Measurements from ENCODE around the gene NCBP2L. TPM values are rescaled to one million over a fixed set of nuclear protein-coding genes. Genes with fewer than 3 reads are reported as not detected.
A peak's percentile ranks its signal among the peaks of the same experiment; 100 is the strongest.
"Not testable (repeated sequence)": the region's sequence is repeated elsewhere in the genome, so short reads cannot be mapped to it uniquely, and the experiment has no call there.

NCBP2L gene
- total RNA-seq, 2 experiments from 2014 or later = not detected

DNA sequence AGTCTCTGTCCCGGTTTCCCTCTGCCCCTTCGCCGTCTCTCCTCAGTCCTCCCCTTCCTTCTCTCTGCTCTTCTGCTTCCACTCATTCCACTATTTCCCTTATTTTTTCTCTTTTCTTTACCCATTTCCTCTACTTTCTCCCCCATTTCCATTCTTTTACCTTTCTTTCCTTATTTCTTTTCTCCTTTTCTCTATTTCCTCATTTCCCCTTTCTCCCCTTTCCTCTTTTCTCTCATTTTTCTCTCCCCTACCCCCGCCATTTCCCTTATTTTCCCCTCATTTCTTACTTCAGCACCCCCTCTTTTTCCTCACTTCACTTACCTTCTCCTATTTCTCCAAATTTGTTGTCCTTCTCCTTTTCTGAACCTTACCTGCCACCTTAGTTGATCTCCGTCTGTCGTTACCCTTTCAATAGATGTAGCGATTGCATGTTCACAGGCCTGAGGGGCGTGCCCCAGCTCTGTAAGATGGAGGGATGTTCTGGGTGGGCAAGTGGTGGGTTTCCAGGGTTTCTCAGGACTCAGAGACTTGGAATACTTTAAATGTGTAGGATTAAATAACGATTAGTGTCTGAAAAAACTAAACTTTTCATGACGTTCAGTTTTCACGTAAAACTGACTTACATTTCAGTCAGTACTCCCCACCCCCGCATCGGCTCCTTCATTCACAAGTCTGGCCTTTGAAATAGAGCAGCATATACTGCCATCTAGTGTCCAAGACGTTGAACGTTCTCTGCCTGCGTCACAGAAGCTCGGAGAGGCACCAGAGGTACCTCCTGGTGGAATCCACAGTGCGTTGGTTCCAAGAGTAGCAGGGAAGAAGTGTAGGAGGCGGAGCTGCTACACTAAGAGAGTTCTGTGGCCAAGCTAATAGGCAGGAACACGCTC is 641 bp upstream of the NCBP2L start:
- H3K9me3 Mint-ChIP-seq (ENCODE audit: low read depth) = no peaks in the 10 kb centered on the region
- peaks cover 7% of the 10 kb centered on the region for H3K4me1 Mint-ChIP-seq
- H3K4me3 Mint-ChIP-seq = peak overlapping the region; percentile 78
- H3K27ac Mint-ChIP-seq = peak overlapping the region; percentile 52
- CTCF ChIA-PET = interaction anchor here (0.7 to 8.2 kb wide), 24 partner anchors 10 to 238 kb away, joined by 3 to 148 read pairs (median 4); partner anchors contain the start of gene PRPS1
- peak; percentile 82 for ATAC-seq
- H3K36me3 Mint-ChIP-seq = no peaks in the 10 kb centered on the region
- H3K27me3 Mint-ChIP-seq = peaks cover 3% of the 10 kb centered on the region
- peak; percentile 81 for DNase-seq

DNA sequence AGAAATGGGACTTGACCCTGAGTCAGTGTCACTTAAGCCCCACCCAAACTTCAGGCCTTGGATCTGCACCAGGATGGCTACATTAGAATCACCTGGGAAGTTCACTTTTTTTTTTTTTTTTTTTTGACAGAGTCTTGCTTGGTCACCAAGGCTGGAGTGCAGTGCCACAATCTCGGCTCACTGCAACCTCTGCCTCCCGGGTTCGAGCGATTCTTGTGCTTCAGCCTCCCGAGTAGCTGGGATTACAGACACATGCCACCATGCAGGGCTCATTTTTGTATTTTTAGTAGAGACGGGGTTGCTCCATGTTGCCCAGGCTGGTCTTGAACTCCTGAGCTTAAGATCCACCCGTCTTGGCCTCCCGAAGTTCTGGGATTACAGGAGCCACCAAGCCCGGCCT is 3.0 kb downstream of the NCBP2L start:
- Mint-ChIP-seq H3K9me3 (ENCODE audit: low read depth) (no peaks in the 10 kb centered on the region), H3K27ac (no peak overlapping the region), H3K27me3 (peaks cover 5% of the 10 kb centered on the region), H3K4me1 (peaks cover 7% of the 10 kb centered on the region), H3K36me3 (no peaks in the 10 kb centered on the region), H3K4me3 (no peak overlapping the region)
- CTCF ChIA-PET = interaction anchor here (1.0 to 8.2 kb wide), 2 partner anchors 125 to 329 kb away, joined by 4 to 148 read pairs; no protein-coding TSS in a partner anchor
- ATAC-seq (no peak), DNase-seq (no peak)

DNA sequence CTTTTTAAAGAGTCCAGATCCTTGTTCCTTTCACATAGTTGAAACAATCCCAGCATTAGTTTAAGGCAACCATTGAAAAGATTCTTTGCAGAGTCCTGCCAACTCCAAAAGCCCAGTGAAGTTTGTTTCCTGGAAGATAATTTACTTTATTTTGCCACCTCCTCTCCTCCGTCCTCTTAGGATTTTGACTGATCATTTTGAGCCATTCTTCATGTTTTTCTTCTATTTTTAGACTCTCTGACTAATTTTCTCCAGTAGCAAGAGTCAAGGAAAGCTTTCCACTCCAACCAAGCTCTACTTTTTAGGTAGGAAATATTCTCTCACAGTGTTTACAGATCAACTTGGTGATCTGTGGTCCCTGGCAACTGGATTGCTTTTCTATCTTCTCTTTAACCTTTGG is 10.3 kb downstream of the NCBP2L start:
- Mint-ChIP-seq H3K27me3 (peaks cover 12% of the 10 kb centered on the region), H3K36me3 (no peaks in the 10 kb centered on the region), H3K4me3 (no peak overlapping the region), H3K4me1 (no peaks in the 10 kb centered on the region), H3K9me3 (ENCODE audit: low read depth) (no peaks in the 10 kb centered on the region), H3K27ac (no peak overlapping the region)
- ATAC-seq (no peak), DNase-seq (no peak)
- CTCF ChIA-PET = interaction anchor here (1.0 kb wide), 1 partner anchor 11 kb away, joined by 5 read pairs; the partner anchor contains the start of gene NCBP2L

- ATAC-seq = no peak
- no peaks in the 10 kb centered on the region for H3K36me3 Mint-ChIP-seq
These were observed 26.9 kb downstream of the NCBP2L start for GRCh38 chrX:107804427-107804826.

GRCh38 chrX:107805179-107805578 is 27.6 kb downstream of the NCBP2L start:
- Mint-ChIP-seq H3K36me3 (no peaks in the 10 kb centered on the region), H3K27ac (no peak overlapping the region), H3K9me3 (ENCODE audit: low read depth) (no peaks in the 10 kb centered on the region), H3K27me3 (peaks cover 7% of the 10 kb centered on the region), H3K4me3 (no peak overlapping the region), H3K4me1 (no peaks in the 10 kb centered on the region)
- ATAC-seq = no peak
- no peak for DNase-seq
- CTCF ChIA-PET = no interaction called here

More at GRCh38 chrX:107804427-107804826, 26.9 kb downstream of the NCBP2L start:
- DNase-seq = no peak
- no peaks in the 10 kb centered on the region for H3K9me3 Mint-ChIP-seq (ENCODE audit: low read depth)
- H3K27ac Mint-ChIP-seq = no peak overlapping the region
- H3K4me3 Mint-ChIP-seq = no peak overlapping the region
- H3K27me3 Mint-ChIP-seq = peaks cover 7% of the 10 kb centered on the region
- H3K4me1 Mint-ChIP-seq = no peaks in the 10 kb centered on the region
- CTCF ChIA-PET = no interaction called here

DNA sequence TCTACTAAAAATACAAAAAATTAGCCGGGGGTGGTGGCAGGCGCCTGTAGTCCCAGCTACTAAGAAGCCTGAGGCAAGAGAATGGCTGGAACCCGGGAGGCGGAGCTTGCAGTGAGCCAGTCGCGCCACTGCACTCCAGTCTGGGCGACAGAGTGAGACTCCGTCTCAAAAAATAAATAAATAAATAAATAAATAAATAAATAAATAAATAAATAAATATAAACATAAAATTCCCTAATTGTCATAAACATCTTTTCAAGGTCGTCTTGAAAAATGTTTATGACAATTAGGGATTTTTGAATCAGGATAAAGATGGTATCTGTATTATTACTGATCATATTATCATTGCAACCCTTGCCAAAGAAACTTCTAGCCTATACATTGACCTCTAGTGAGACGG is 32.5 kb downstream of the NCBP2L start:
- H3K4me3 Mint-ChIP-seq; DNase-seq; ATAC-seq; H3K36me3 Mint-ChIP-seq; H3K9me3 Mint-ChIP-seq (ENCODE audit: low read depth); H3K4me1 Mint-ChIP-seq; CTCF ChIA-PET; H3K27me3 Mint-ChIP-seq; H3K27ac Mint-ChIP-seq: not testable (repeated sequence)

DNA sequence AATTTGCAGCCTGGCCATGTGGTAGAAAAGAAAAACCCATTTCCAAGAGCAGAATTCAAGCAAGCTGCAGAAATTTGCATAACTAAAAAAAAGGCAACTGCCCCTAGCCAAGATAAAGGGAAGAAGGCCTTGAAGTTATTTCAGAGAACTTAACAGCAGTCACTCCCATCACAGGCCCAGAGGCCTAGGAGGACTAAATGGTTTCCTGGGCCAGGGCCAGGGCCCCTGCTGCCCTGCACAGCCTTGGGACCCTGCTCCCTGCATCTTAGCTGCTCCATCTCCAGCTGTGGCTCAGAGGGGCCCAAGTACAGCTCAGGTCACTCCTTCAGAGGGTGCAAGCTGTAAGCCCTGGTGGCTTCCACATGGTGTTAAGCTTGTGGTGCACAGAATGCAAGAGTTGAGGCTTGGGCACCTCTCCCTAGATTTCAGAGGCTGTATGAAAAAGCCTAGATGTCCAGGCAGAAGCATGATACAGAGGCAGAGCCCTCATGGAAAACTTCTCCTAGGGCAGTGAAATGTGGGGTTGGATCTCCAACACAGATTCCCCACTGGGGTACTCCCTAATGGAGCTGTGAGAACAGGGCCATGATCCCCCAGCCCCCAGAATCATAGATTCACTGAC is 41.5 kb downstream of the NCBP2L start:
- Mint-ChIP-seq H3K4me3 (no peak overlapping the region), H3K9me3 (ENCODE audit: low read depth) (peaks cover 5% of the 10 kb centered on the region), H3K27me3 (no peaks in the 10 kb centered on the region), H3K36me3 (peaks cover 2% of the 10 kb centered on the region), H3K4me1 (peaks cover 3% of the 10 kb centered on the region), H3K27ac (no peak overlapping the region)
- DNase-seq = no peak
- ATAC-seq = no peak
- CTCF ChIA-PET = no interaction called here

GRCh38 chrX:107823042-107823441 is 45.5 kb downstream of the NCBP2L start:
- Mint-ChIP-seq H3K4me1 (peaks cover 20% of the 10 kb centered on the region), H3K36me3 (peaks cover 2% of the 10 kb centered on the region), H3K9me3 (ENCODE audit: low read depth) (peaks cover 5% of the 10 kb centered on the region), H3K27me3 (peaks cover 3% of the 10 kb centered on the region), H3K27ac (no peak overlapping the region), H3K4me3 (no peak overlapping the region)
- ATAC-seq (no peak), DNase-seq (no peak)
- CTCF ChIA-PET = no interaction called here

- Mint-ChIP-seq H3K27me3 (peaks cover 3% of the 10 kb centered on the region), H3K4me3 (no peak overlapping the region), H3K4me1 (peaks cover 20% of the 10 kb centered on the region), H3K27ac (no peak overlapping the region), H3K9me3 (ENCODE audit: low read depth) (peaks cover 5% of the 10 kb centered on the region), H3K36me3 (peaks cover 2% of the 10 kb centered on the region)
- ATAC-seq (no peak), DNase-seq (no peak)
- CTCF ChIA-PET = no interaction called here
These were observed 45.9 kb downstream of the NCBP2L start for GRCh38 chrX:107823456-107823855.

DNA sequence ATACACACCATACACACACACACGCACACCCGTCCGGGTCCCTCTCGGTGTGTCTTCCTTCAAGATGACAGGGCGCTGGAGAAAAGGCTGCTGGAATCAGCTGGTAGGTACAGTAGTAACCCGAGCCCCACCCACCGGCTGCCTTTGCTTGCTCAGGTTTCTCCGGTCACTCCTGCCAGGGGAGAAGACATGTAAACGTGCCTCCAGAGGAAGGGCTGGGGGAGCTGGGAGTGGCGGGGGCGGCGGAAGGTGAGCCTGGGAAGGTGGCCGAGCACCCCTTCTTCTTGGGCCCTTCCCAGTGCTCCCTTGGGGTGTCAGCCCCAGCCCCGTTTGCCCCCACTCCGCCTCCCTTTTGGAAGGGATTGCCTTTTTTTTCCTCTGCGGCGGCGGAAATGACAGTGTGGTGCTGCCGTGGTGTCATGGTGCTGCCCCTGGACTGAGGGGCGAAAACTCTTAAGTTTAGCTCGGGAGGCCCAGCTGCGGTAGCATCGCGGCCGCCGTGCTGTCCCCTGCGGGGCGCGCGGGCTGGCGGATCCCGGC is 48.2 kb downstream of the NCBP2L start, which contains the start of gene MID2:
Gene MID2 (plus strand): TSS at position 169 of the 540 bp plus-strand sequence. CDS start 561 bp downstream, outside the sequence.
- DNase-seq (peak; percentile 61), ATAC-seq (peak; percentile 58)
- no peaks in the 10 kb centered on the region for H3K9me3 Mint-ChIP-seq (ENCODE audit: low read depth)
- H3K27me3 Mint-ChIP-seq = peaks cover 3% of the 10 kb centered on the region
- H3K4me1 Mint-ChIP-seq = peaks cover 20% of the 10 kb centered on the region
- CTCF ChIA-PET = interaction anchor here (1.8 kb wide), 1 partner anchor 827 kb away, joined by 3 read pairs; no protein-coding TSS in a partner anchor
- peak within 1 kb of the TSS; percentile 68 for H3K27ac Mint-ChIP-seq
- H3K36me3 Mint-ChIP-seq = peaks cover 2% of the 10 kb centered on the region
- peak within 1 kb of the TSS; percentile 70 for H3K4me3 Mint-ChIP-seq

GRCh38 chrX:107826238-107827029 is 48.9 kb downstream of the NCBP2L start:
- peak; percentile 75 for ATAC-seq
- DNase-seq = peak; percentile 41
- Mint-ChIP-seq H3K4me3 (peak overlapping the region; percentile 70), H3K4me1 (peaks cover 20% of the 10 kb centered on the region), H3K27me3 (peaks cover 3% of the 10 kb centered on the region), H3K36me3 (peaks cover 2% of the 10 kb centered on the region), H3K27ac (no peak overlapping the region), H3K9me3 (ENCODE audit: low read depth) (no peaks in the 10 kb centered on the region)
- CTCF ChIA-PET = interaction anchor here (1.8 kb wide), 1 partner anchor 827 kb away, joined by 3 read pairs; no protein-coding TSS in a partner anchor

DNA sequence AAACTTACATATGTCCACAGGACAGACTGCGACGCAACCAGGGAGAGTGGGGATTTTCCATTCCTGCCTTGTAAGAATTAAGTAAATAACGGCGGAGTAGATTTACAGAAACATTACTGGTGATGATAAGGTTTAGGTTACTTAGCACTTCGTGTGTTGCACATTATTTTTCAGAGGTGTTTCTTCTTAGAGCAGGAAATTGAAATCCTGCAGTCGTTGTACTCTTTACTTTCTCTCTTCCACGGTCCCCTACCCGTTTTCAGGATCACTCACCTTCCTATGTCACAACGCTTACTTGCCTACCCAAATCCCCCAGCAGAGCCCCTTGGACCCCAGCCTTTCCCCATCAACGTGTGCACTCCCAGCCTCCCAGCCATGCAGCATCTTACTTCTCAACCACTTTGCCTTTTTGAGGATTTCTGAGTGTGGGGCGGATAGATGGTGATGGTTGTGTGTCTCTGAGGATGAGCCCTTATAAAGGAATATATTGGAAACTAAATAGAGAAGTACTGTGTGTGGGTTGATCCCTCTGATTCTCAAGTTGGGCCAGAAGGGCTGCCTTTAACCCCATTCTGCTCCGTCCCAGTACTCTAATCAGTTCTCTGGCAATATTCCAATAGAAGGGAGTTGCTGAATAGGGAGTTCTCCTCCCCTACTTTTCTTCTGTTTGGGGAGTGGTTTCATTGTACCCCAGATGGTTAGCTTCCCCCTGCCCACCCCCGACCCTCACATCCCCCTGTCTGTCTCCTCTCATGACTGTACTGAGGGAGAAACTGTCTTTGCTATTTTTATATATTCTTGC is 49.7 kb downstream of the NCBP2L start:
- Mint-ChIP-seq H3K4me1 (peaks cover 20% of the 10 kb centered on the region), H3K27ac (no peak overlapping the region), H3K4me3 (peak overlapping the region; percentile 70), H3K36me3 (peaks cover 2% of the 10 kb centered on the region), H3K9me3 (ENCODE audit: low read depth) (no peaks in the 10 kb centered on the region), H3K27me3 (peaks cover 3% of the 10 kb centered on the region)
- ATAC-seq = no peak
- DNase-seq = no peak
- CTCF ChIA-PET = no interaction called here

Measured in activated CD8-positive, alpha-beta memory T cell treated with anti-CD3 and anti-CD28 coated beads, Interleukin-2, amount 10 ng/mL, durations not matched to agents 7 days and 5 days (primary cell).